Measurements from ENCODE around the gene RNPEPL1.

The RNPEPL1 gene

GRCh38 chr2:240602266-240603050, 34.2 kb downstream of the RNPEPL1 start:
- Histone ChIP-seq H3K4me3 (replicated peaks; ENCODE audit: insufficient read depth, low read length) (no peak overlapping the region), H3K27me3 (ENCODE audit: insufficient read depth, poor library complexity, severe bottlenecking) (no peaks in the 10 kb centered on the region), H3K27ac (replicated peaks) (no peak overlapping the region)
- TF ChIP-seq CTCF (IDR thresholded peaks at IDR 0.05; ENCODE audit: insufficient read depth, low read length): no peak
- TF ChIP-seq GABPA (IDR thresholded peaks at IDR 0.05; ENCODE audit: low read depth): no peak
- TF ChIP-seq POLR2AphosphoS5 (IDR thresholded peaks at IDR 0.05; ENCODE audit: low read depth): no peak
- TF ChIP-seq REST (IDR thresholded peaks at IDR 0.05; ENCODE audit: insufficient replicate concordance, low read depth): no peak
- no peak for TF ChIP-seq SPI1 (IDR thresholded peaks at IDR 0.05; ENCODE audit: borderline replicate concordance, low read depth)
- no peak for DNase-seq (ENCODE audit: low read depth in 1 of 2, low spot score in 1 of 2)

GRCh38 chr2:240603081-240603835, 35.0 kb downstream of the RNPEPL1 start:
- no peaks in the 10 kb centered on the region for H3K27me3 ChIP-seq (ENCODE audit: insufficient read depth, poor library complexity, severe bottlenecking)
- DNase-seq (ENCODE audit: low read depth in 1 of 2, low spot score in 1 of 2): no peak
- no peak overlapping the region for H3K27ac ChIP-seq (replicated peaks)
- TF ChIP-seq GABPA (IDR thresholded peaks at IDR 0.05; ENCODE audit: low read depth) (no peak), CTCF (IDR thresholded peaks at IDR 0.05; ENCODE audit: insufficient read depth, low read length) (no peak)
- H3K4me3 ChIP-seq (replicated peaks; ENCODE audit: insufficient read depth, low read length): no peak overlapping the region

- TF ChIP-seq REST (IDR thresholded peaks at IDR 0.05; ENCODE audit: insufficient replicate concordance, low read depth): no peak
- TF ChIP-seq SPI1 (IDR thresholded peaks at IDR 0.05; ENCODE audit: borderline replicate concordance, low read depth): no peak
- TF ChIP-seq CTCF (IDR thresholded peaks at IDR 0.05; ENCODE audit: insufficient read depth, low read length): no peak
- TF ChIP-seq GABPA (IDR thresholded peaks at IDR 0.05; ENCODE audit: low read depth): no peak
- TF ChIP-seq POLR2AphosphoS5 (IDR thresholded peaks at IDR 0.05; ENCODE audit: low read depth): no peak
- Histone ChIP-seq H3K27ac (replicated peaks) (no peak overlapping the region), H3K4me3 (replicated peaks; ENCODE audit: insufficient read depth, low read length) (no peak overlapping the region), H3K27me3 (ENCODE audit: insufficient read depth, poor library complexity, severe bottlenecking) (no peaks in the 10 kb centered on the region)
- no peak for DNase-seq (ENCODE audit: low read depth in 1 of 2, low spot score in 1 of 2)
Observed at GRCh38 chr2:240603846-240604245, 35.6 kb downstream of the RNPEPL1 start.

Measured in HL-60 (cell line).